Activated CD8-positive, alpha-beta memory T cell treated with anti-CD3 and anti-CD28 coated beads, Interleukin-2, amount 50 U/mL, for 48 hours (primary cell): ENCODE measurements around the gene SIRT6.
"Not testable (repeated sequence)": the region's sequence is repeated elsewhere in the genome, so short reads cannot be mapped to it uniquely, and the experiment has no call there.

Source experiments
- DNase-seq: peaks from one replicate; pipeline ENCODE4 v3.0.0-alpha.2; 2020

Gene SIRT6

DNA sequence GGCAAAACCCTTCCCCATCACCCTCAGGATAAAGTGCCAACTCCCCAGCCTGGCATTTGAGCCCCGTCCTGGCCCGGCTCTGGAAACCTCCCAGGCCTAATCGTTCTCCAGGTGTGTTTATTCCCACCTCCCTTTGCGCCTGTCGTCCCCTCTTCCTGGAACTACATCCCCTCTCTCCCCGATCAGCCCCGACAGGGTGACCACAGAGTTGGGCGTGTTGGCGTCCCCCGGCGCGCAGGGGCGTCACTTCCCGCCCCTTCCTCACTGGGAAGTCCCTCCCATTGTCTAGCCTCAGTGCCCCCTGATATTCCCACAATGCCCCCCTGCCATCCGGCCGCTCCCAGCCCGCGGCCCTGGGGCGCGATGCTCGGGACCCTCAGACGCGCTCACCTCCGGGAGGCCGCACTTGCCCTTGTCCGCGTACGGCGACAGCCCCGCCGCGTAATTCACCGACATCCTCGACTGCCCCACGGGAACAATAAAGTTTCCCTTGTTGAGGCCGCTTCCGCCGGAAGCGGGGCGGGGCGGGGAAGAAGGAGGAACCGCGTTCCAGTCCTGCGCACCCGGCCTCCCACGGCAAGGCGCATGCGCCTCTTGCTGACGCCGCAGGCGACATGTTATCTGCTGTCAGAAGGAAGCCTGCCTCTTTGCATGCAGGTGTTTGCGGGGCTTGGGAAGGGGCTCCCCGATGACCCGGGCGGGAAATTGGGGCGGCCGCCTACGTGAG is at the start of gene SIRT6, which contains the start of gene ANKRD24:
Gene SIRT6, minus strand, starts transcription at position 480 of the 727 bp plus-strand sequence. Its CDS starts 24 bp downstream, at position 456.
Gene ANKRD24, plus strand, starts transcription at position 606 of the 727 bp plus-strand sequence. CDS start 3,737 bp downstream, outside the sequence.
- peak; percentile 97 for DNase-seq

DNA sequence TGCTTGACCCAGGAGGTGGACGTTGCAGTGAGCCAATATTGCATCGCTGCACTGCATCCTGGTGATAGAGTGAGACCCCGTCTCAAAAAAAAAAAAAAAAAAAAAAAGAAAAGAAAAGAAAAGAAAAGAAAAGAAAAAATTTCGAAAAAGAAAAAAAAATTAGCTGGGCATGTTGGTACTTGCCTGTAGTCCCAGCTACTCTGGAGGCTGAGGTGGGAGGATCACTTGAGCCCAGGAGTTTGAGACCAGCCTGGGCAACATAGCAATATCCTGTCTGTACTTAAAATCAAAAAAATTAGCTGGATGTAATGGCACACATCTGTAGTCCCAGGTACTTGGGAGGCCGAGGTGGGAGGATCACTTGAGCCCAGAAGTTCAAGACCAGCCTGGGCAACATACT is 49.8 kb upstream of the SIRT6 start:
- DNase-seq: not testable (repeated sequence)

DNA sequence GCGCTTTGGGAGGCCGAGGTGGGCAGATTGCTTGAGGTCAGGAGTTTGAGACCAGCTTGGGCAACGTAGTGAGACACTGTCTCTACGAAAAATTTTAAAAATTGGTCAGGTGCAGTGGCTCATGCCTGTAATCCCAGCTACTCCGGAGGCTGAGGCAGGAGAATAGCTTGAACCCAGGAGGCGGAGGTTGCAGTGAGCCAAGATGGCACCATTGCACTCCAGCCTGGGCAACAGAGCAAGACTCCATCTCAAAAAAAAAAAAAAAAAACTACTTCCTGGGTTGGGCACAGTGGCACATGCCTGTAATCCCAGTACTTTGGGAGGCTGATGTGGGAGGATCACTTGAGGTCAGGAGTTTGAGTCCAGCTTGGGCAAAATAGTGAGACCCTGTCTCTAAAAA is 49.2 kb upstream of the SIRT6 start:
- DNase-seq: not testable (repeated sequence)

DNA sequence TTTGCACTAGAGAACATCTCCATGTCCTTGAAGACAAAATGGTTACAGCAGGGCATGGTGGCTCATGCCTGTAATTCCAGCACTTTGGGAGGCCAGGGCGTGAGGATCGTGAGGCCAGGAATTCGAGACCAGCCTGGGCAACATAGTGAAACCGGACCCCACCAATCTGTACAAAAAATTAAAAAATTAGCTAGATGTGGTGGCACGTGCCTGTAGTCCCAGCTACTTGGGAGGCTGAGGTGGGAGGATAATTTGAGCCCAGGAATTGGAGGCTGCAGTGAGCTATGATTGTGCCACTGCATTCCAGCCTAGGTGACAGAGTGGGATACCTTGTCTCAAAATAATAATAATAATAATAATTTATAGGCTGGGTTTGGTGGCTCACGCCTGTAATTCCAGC is 47.9 kb upstream of the SIRT6 start:
- not testable (repeated sequence) for DNase-seq

DNA sequence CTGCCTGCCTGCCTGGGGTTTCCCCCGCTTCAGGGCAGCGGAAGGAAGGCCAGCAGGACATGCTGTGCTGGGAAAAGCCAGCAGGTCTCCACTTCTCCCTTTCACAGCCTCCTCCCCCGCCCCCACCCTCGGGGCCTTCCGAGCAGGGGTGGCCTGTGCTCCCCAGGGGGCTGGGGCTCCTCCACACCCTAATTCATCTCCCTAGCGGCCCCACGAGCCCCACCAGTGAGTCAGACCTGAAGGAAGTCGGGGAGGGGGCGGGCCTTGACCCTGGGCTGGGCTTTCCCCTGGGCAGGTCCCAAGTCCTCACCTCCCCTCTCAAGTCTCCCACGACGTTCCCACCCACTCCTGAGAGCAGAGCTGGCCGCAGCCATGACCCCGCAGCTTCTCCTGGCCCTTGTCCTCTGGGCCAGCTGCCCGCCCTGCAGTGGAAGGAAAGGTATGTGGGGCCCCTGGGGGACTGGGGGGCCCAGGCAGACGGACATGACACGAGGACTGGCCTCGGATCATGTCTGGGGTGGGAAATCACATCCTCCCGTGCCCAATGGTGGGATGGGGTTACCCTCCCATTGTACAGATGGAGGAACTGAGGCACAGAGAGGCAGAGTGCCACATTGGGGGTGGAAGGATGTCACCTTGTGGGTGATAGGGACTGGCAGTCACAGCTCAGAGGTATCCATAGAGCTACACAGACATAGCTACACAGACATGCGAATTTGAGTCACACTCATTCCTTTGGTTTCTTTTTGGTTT is 47.0 kb upstream of the SIRT6 start, which contains the start of gene EBI3:
Gene EBI3, plus strand, starts transcription at position 345 of the 753 bp plus-strand sequence. Its CDS starts 28 bp downstream, at position 373.
- DNase-seq: peak; percentile 79

DNA sequence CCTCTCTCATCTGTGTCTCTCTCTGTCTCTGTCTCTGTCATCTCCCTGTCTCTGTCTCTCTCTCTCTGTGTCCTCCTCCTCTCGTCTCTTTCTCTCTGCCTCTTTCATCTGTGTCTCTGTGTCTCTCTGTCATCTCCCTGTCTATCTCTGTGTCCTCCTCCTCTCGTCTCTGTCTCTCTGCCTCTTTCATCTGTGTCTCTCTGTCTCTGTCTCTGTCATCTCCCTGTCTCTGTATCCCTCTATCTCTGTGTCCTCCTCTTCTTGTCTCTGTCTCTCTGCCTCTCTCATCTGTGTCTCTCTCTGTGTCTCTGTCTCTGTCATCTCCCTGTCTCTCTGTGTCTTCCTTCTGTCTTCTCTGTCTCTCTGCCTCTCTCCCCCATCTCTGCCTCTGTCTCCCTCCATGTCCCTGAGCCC is 46.4 kb upstream of the SIRT6 start:
- no peak for DNase-seq

DNA sequence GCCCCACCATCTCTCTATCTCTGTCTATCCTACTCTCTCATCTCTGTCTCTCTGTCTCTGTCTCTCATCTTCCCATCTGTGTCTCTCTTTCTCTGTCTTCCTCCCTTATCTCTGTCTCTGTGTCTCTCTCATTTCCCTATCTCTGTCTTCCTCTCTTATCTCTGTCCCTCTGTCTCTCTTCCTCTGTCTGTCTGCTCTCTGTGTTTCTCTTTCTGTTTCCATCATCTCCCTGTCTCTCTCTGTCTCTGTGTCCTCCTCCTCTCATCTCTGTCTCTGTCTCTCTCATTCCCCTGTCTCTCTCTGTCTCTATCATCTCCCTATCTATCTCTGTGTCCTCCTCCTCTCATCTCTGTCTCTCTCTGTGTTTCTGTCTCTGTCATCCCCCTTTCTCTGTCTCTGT is 45.4 kb upstream of the SIRT6 start:
- no peak for DNase-seq

DNA sequence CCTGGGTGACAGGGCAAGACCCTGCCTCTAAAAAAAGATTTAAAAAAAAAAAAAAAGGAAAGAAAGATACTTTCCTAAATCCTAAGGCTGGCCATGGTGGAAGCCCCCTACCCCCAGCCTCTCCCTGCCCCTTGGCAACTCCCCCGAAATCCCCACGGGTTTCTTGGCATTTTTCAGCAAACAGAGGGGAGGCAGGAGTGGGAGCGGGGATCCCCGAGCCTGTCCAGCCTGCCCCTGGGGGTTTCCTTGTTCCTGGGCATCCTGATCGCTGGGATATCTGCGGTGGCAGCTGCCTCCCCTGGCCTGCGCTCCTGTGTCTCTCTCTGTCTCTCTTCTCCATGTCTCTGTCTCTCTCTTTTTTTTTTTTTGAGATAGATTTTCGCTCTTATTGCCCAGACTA is 43.5 kb upstream of the SIRT6 start:
- DNase-seq: no peak

DNA sequence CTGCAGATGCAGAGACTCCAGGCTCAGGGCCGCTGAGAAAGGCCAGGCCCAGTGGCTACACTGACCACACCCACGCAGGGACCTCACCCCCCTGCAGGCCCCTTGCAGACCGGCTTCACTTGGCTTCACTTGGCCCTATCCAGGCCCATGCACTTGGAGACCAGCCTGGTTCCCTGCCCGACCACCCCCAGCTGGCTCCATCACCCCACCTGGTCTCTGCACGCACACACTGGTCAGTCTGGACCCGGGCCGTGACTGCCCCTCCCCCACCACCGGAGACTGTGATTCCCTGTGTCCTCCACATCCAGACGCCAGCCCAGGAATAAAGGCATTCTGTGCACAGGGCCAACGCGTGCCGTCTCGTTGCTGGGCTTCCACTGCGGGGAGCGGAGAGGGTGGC is 42.1 kb upstream of the SIRT6 start:
- no peak for DNase-seq

DNA sequence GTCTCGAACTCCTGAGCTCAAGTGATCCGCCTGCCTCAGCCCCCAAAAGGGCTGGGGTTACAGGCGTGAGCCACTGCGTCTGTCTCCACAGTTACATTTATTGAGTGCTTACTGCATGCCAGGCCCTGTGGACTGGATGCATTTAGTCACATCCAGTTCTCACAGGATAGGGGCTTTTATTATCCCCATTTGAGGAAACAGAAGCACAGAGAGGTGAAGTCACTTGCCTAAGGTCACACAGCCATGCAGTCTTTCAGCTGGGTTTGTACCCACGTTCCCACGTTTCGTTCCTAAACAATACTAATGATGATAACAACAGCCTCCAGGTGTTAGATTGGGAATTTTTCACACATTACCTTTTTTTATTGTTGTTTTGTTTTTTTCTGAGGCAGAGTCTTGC is 37.8 kb upstream of the SIRT6 start:
- DNase-seq: no peak

DNA sequence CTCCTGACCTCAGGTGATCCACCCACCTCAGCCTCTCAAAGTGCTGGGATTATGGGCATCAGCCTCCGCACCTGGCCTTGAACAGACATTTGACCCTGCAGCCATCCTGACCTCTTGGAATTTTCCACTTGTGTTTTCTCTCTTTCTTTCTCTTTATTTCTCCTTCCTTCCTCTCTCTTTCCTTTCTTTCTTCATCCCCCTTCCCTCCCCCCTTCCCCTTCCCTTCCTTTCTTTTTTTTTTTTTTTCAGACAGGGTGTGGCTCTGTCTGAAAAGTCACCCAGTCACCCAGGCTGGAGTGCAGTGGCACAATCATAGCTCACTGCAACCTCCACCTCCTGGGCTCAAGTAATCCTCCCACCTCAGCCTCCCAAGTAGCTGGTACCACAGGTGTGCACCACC is 36.2 kb upstream of the SIRT6 start:
- DNase-seq: not testable (repeated sequence)

DNA sequence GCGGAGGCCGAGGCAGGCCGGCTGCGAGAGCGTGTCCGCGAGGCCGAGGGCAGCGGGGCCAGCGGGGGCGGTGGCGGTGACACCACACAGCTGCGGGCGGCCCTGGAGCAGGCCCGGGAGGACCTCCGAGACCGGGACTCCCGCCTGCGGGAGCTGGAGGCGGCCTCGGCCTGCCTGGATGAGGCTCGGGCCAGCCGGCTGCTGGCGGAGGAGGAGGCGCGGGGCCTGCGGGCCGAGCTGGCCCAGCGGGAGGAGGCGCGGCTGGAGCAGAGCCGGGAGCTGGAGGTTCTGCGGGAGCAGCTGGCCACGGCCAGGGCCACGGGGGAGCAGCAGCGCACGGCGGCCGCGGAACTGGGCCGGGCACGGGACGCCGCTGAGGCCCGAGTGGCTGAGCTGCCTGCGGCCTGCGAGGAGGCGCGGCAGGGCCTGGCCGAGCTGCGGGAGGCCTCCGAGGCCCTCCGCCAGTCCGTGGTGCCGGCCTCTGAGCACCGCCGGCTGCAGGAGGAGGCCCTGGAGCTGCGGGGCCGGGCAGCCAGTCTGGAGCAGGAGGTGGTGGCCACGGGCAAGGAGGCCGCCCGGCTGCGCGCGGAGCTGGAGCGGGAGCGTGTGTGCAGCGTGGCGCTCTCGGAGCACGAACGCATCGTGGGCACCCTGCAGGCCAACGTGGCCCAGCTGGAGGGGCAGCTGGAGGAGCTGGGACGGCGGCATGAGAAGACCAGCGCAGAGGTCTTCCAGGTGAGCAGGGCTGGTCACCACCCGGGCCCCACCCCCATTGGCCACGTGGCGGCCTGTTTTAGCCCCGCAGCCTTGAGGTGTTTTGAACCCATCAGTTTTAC is 35.3 kb upstream of the SIRT6 start:
- DNase-seq: no peak

DNA sequence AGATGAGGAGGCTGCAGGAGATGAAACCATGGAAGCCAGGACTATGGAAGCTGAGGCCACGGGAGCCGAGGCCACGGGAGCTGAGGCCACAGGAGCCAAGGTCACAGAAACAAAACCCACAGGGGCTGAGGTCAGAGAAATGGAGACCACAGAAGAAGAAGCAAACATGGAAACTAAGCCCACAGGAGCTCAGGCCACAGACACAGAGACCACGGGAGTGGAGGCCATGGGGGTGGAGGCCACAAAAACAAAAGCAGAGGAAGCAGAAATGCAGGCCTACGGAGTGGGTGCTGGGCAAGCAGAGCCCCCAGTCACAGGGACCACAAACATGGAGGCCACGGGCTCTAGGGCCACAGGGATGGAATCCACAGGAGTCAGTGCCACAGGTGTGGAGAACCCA is 34.5 kb upstream of the SIRT6 start:
- DNase-seq: no peak

DNA sequence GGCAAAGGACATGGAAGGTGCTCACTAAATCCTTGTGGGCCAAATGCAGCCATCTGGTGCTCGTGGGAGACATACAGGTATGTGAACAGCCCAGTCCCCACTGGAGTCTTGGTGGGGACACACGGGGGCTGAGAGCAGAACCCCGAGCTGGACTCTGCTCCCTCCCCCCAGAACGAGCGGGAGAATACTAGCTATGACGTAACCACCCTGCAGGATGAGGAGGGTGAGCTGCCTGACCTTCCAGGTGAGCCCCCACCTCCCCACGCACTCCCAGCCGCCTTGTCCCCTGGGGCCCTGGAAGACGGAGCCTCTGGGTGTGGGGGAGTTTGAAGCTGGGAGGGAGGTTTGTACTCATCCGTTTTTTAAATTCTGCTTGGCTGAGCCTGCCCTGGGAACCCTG is 33.4 kb upstream of the SIRT6 start:
- no peak for DNase-seq

DNA sequence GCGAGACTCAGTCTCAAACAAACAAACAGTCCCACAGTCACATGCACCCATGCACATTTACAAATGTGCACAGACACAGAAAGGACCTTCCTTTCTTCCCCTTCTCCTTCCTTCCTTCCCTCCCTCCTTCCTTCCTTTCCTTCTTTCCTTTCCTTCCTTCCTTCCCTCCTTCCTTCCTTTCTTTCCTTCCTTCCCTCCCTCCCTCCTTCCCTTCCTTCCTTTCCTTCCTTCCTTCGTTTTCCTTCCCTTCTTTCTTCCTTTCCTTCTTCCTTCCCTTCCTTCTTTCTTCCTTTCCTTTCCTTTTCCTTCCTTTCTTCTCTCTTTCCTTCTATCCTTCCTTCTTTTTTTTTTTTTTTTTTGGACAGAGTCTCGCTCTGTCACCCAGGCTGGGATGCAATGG is 30.8 kb upstream of the SIRT6 start:
- DNase-seq: no peak

DNA sequence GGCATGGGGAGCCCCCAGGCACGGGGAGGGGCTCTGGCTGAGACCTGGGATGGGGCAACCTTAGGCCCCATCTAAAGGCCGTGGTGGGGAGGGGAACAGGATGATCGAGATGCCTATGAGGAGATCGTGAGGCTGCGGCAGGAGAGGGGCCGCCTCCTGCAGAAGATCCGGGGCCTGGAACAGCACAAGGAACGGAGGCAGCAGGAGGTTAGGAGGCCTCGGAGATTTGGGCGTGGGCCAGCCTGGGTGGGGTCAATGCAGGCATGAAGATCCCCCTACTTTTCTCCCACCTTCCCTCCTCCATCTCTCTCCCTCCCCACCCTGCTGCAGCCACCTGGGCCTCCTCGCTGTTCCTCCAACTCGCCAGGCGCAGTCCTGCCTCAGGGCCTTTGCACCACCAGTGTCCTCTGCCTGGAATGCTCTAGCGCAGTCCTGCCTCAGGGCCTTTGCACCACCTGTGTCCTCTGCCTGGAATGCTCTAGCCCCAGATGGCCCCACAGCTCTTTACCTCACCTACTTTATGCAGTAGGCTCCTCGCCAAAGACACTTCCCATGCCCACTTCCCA is 27.9 kb upstream of the SIRT6 start:
- DNase-seq: no peak

DNA sequence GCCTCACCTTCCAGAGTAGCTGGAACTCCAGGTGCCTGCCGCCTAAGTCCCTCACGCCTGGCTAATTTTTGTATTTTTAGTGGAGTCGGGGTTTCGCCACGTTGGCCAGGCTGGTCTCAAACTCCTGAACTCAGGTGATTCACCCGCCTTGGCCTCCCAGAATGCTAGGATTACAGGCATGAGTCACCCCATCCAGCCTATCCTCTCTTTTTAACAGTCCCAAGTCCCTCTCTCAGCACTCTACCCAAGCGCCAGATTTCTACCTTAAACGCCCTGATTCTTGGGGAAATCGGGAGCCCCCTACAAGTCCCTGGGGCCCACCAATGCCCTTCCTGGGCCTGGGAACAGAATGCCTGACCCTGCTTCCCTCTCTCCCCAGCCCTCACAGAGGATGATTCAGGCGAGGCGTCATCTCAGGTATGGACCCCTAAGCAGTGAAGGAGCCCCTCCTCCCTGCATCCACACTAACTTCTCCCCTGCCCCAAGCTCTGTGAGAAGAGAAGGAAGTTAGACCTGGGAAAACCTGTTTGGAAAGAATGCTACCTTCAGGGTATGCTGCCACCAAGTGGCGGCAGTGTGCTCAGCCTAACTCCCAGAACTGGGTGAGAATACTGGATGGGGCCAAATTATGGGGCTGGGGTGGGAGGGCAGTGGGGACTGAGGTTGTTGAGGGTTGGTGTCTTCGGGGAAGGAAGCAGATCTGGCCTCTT is 26.2 kb upstream of the SIRT6 start:
- no peak for DNase-seq

DNA sequence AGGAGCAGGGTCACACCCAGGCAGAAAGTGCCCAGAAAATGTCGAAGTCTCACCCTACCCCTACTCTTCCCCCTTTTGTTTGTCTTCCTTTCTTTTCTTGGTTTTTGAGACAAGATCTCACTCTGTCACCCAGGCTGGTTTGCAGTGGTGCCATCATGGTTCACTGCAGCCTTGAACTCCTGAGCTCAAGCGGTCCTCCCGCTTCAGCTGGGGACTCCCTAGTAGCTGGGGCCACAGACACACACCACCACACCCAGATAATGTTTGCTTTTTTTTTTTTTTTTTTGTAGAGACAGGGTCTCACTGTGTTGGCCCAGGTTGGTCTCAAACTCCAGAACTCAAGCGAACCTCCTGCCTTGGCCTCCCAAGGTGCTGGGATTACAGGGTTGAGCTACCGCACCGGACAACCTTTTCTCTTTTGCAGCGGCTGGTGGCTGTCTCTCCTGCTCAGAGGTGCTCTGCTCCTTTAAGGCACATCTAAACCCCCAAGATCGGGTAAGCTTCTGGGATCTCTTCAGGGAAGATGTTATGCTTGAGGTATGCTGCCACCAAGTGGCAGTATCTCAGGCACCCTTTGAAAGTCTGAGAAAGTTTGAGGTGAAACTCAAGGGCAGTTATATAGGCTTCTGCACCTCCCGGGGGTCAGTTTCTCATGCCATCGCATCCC is 24.6 kb upstream of the SIRT6 start:
- no peak for DNase-seq

DNA sequence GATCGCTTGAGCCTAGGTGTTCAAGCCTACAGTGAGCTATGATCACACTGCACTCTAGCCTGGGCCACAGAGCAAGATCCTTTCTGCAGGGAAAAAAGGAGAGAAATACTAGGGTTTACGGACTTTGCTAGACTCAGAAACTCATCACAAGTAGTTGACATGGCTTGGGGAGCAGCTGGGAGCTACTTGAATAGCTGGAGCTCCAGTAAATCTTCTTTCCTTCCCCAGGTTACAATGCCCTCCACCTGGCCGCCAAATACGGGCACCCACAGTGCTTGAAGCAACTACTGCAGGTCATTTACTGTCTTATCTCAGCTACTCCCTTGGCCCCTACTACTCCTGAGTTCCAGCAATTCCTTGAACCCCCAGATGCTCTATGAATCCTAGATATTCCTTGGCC is 19.4 kb upstream of the SIRT6 start:
- no peak for DNase-seq

DNA sequence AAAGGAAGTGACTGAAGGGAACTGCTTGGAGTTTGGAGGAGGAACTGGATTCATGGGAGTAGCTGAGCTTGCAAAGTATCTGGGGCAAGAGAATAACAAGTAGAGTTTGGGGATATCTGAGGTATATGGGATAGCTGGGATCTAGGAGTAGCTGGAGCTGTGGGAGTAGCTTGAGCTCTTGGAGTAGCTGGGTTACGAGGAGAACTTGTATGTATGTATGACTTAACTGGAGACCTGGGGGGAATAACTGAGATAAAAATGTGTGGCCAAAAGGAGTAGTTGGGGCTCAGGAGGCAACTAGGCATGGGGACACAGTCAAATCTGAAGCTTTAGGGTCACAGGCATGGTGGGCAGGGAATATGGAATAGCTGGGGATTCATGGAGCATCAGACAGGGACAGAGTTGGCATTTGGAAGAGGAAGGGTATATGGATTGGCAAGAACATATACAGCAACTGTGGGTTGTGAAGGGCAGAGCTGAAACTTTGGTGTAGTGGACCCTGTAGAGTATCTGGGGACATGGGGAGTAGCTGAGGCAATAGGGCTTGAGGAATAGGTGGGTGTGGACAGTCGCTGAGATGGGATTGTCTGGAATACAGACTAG is 18.7 kb upstream of the SIRT6 start:
- no peak for DNase-seq

DNA sequence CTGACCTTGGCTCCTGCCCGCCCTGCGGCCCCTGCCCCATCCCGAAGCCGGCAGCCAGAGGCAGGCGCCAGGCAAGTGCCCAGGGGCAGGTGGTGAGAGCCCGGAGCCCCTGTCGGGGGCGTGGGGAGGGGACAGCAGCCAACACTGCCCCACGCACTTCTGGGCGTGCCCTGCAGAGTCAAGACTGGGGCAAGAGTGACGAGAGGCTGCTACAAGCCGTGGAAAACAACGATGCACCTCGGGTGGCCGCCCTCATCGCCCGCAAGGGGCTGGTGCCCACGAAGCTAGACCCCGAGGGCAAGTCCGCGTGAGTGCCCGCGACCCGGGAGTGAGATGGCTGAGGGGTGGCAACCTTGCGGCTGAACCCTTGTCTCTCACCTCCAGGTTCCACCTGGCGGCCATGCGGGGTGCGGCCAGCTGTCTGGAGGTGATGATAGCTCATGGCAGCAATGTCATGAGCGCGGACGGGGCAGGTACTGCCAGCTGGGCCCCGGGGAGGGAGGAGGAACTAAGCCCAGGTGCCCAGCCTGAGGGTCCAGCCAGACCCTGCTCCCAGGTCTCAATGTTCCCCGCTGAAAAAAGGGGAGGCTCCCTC is 17.4 kb upstream of the SIRT6 start:
- no peak for DNase-seq
